SK-N-SH (cell line): ENCODE results near the gene PCLO. TPM values are rescaled to one million over a fixed set of nuclear protein-coding genes. Genes with fewer than 3 reads are reported as not detected.

Experiments
- CTCF ChIA-PET: fragments of 300-600, 350-600 bp; formaldehyde crosslinking; extraction: SDS; loops from one replicate; lab custom pipeline; 2021; lab: Yijun Ruan, JAX
- POLR2A ChIA-PET: fragments of 350-600 bp; sonication (Branson Sonifier 250); formaldehyde crosslinking; extraction: SDS; loops from one replicate; lab custom pipeline; 2020; ENCODE audit warnings: antibody characterized with exemption, inconsistent platforms; lab: Yijun Ruan, JAX
- DNase-seq: peaks from one replicate; pipeline ENCODE4 v3.0.0; 2012
- H2AFZ ChIP-seq: fragments of 200-600 bp; sonication (generic); 2 replicates; pipeline ENCODE4 v1.8.1; 2016; ENCODE audit warnings: antibody characterized with exemption, mild to moderate bottlenecking, low read depth
- H3F3A ChIP-seq: fragments of 200-600 bp; sonication (generic); replicated peaks from 2 replicates; pipeline ENCODE3; 2016; ENCODE audit warnings: antibody characterized with exemption, mild to moderate bottlenecking; ENCODE audit not compliant: insufficient read depth
- H3K27ac ChIP-seq, 2 experiments: fragments of 200-500 bp in 1 of 2; fragments of 200-600 bp in 1 of 2; sonication (Bioruptor generic) in 1 of 2; sonication (generic), shearing (Covaris generic) in 1 of 2; 2 replicates each; pipeline versions ENCODE4 v1.5.1 to v1.6.1; 2014 to 2016; ENCODE audit warnings: low read depth in 2 of 2, inconsistent platforms in 1 of 2, low read length in 1 of 2, mild to moderate bottlenecking in 1 of 2, mixed read lengths in 1 of 2
- H3K27me3 ChIP-seq: fragments of 200-600 bp; sonication (generic), shearing (Covaris generic); 2 replicates; pipeline ENCODE4 v1.6.1; 2016; ENCODE audit warnings: mixed run types; ENCODE audit not compliant: insufficient read depth
- H3K36me3 ChIP-seq, 2 experiments: fragments of 200-500 bp in 1 of 2; fragments of 200-600 bp in 1 of 2; sonication (Bioruptor generic) in 1 of 2; sonication (generic) in 1 of 2; replicated peaks in 1 of 2; 2 replicates each; pipeline versions ENCODE3 to v1.5.1; 2014 to 2016; ENCODE audit warnings: low read length in 1 of 2, mild to moderate bottlenecking in 1 of 2; ENCODE audit not compliant: insufficient read depth in 2 of 2, control insufficient read depth in 1 of 2
- H3K4me1 ChIP-seq, 2 experiments: fragments of 200-500 bp in 1 of 2; fragments of 200-600 bp in 1 of 2; sonication (Bioruptor generic) in 1 of 2; sonication (generic), shearing (Covaris generic) in 1 of 2; 2 replicates each; pipeline versions ENCODE4 v1.5.1 to v1.6.1; 2014 to 2016; ENCODE audit warnings: low read depth in 1 of 2, low read length in 1 of 2, mixed run types in 1 of 2; ENCODE audit not compliant: insufficient read depth in 2 of 2, control insufficient read depth in 1 of 2
- H3K4me2 ChIP-seq: fragments of 200-600 bp; sonication (generic), shearing (Covaris generic); 2 replicates; pipeline ENCODE4 v1.6.1; 2017; ENCODE audit warnings: mixed run types
- H3K4me3 ChIP-seq, 2 experiments: fragments of 200-500 bp in 1 of 2; fragments of 200-600 bp in 1 of 2; sonication (Bioruptor generic) in 1 of 2; sonication (generic), shearing (Covaris generic) in 1 of 2; 2 replicates each; pipeline versions ENCODE4 v1.5.1 to v1.8.1; 2014 to 2016; ENCODE audit warnings: low read depth in 2 of 2, inconsistent platforms in 1 of 2, low read length in 1 of 2, mild to moderate bottlenecking in 1 of 2, mixed read lengths in 1 of 2, moderate library complexity in 1 of 2
- H3K79me2 ChIP-seq: fragments of 200-600 bp; sonication (generic); 2 replicates; pipeline ENCODE4 v1.8.1; 2017; ENCODE audit warnings: mild to moderate bottlenecking; ENCODE audit not compliant: insufficient read depth
- H3K9ac ChIP-seq: fragments of 200-600 bp; sonication (generic); 2 replicates; pipeline ENCODE4 v1.6.1; 2017; ENCODE audit warnings: mixed run types
- H3K9me2 ChIP-seq: fragments of 200-600 bp; sonication (generic); 2 replicates; pipeline ENCODE4 v1.6.1; 2017; ENCODE audit warnings: mixed run types
- H3K9me3 ChIP-seq: fragments of 200-600 bp; sonication (generic); 2 replicates; pipeline ENCODE4 v1.6.1; 2017; ENCODE audit warnings: mixed run types, mild to moderate bottlenecking, moderate library complexity
- H4K20me1 ChIP-seq: fragments of 200-600 bp; sonication (generic); 2 replicates; pipeline ENCODE4 v1.6.1; 2017; ENCODE audit warnings: mild to moderate bottlenecking, mixed run types; ENCODE audit not compliant: insufficient read depth
- EP300 ChIP-seq, 2 experiments: IDR thresholded peaks; 2 replicates each; pipeline versions ENCODE4 v1.4.0 to v1.6.1; 2012; ENCODE audit warnings: borderline replicate concordance in 1 of 2, low read depth in 1 of 2, low read length in 1 of 2
- EZH2phosphoT487 ChIP-seq: fragments of 200-600 bp; sonication (generic); IDR thresholded peaks from 2 replicates; pipeline ENCODE4 v1.6.1; 2017; ENCODE audit warnings: low read depth, mixed run types, mild to moderate bottlenecking, antibody characterized with exemption, moderate library complexity, borderline replicate concordance
- FOSL2 ChIP-seq: IDR thresholded peaks from 2 replicates; pipeline ENCODE4 v1.4.0; 2012; ENCODE audit warnings: low read depth, mild to moderate bottlenecking, moderate library complexity, borderline replicate concordance
- GABPA ChIP-seq: IDR thresholded peaks from 2 replicates; pipeline ENCODE4 v1.4.0; 2012; ENCODE audit warnings: low read depth, mild to moderate bottlenecking
- JUND ChIP-seq: IDR thresholded peaks from 2 replicates; pipeline ENCODE4 v1.4.0; 2012
- NFIC ChIP-seq: IDR thresholded peaks from 2 replicates; pipeline ENCODE4 v1.4.0; 2012; ENCODE audit warnings: borderline replicate concordance
- REST ChIP-seq: IDR thresholded peaks from 2 replicates; pipeline ENCODE4 v1.6.1; 2012; ENCODE audit warnings: mild to moderate bottlenecking, low read depth, low read length, moderate library complexity
- SIN3A ChIP-seq: IDR thresholded peaks from 2 replicates; pipeline ENCODE4 v1.6.1; 2012; ENCODE audit warnings: low read depth, mild to moderate bottlenecking, low read length, moderate library complexity, borderline replicate concordance
- TAF1 ChIP-seq: IDR thresholded peaks from 2 replicates; pipeline ENCODE4 v1.6.1; 2012; ENCODE audit warnings: low read depth, mild to moderate bottlenecking, low read length, moderate library complexity, borderline replicate concordance
- TCF12 ChIP-seq: IDR thresholded peaks from 2 replicates; pipeline ENCODE4 v1.4.0; 2012
- TEAD4 ChIP-seq: IDR thresholded peaks from 2 replicates; pipeline ENCODE4 v1.4.0; 2012; ENCODE audit warnings: mild to moderate bottlenecking, borderline replicate concordance; ENCODE audit not compliant: insufficient read depth
- ZBTB33 ChIP-seq: IDR thresholded peaks from 2 replicates; pipeline ENCODE4 v1.4.0; 2012; ENCODE audit warnings: low read depth, borderline replicate concordance
- WGBS: methylation state at CpG from one replicate; pipeline ENCODE4 v1.1.6; 2017; ENCODE audit warnings: low lambda C conversion rate; 5-methylcytosine and 5-hydroxymethylcytosine counted together
- polyA plus RNA-seq, 3 experiments: library from polyadenylated mRNA; depleted of rRNA; stranded (reverse); fragments of >200 nt; gene quantifications; 2 replicates each; pipeline ENCODE4 v1.2.3, GENCODE V29; 2012
- TF ChIP-seq, protein P1 (sequence below): fragments of 200-600 bp; sonication (generic); IDR thresholded peaks from 2 replicates; pipeline ENCODE4 v1.6.1; 2017; ENCODE audit warnings: antibody characterized with exemption, mild to moderate bottlenecking, moderate library complexity

PCLO gene
- polyA plus RNA-seq, 1 of the 3 experiments (the other 2 are of a cell fraction): 0.51 TPM

DNA sequence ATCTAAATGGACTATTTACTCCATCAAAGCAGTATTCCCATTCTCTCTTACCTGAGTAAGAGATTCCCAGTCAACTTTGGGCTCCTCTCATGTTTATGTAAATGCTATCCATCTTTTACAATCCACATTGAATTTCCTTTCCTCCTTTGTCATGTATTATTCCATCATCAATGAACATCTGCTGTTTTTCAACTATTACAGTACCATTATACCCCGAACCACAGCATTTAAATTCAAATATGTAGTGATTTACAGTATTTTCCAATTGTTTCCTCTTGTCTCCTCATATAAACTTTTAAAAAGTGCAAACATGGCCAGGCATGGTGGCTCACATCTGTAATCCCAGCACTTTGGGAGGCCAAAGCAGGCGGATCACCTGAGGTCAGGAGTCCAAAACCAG, 20.3 kb downstream of the PCLO start:
- POLR2A ChIA-PET: no interaction called here
- Histone ChIP-seq H3K27me3 (no peaks in the 10 kb centered on the region; the same call in 1 of the 2 replicates), H3K79me2 (no peaks in the 10 kb centered on the region), H3K9me2 (no peaks in the 10 kb centered on the region), H3K4me3 (no peak overlapping the region), H4K20me1 (no peaks in the 10 kb centered on the region), H3K4me1 (peaks cover 0 to 12% of the 10 kb centered on the region in 2 experiments; a peak in 2 of 4 replicates), H3K4me2 (no peak overlapping the region), H3K9ac (no peak overlapping the region), H3K9me3 (no peaks in the 10 kb centered on the region), H3K36me3 (peaks cover 0 to 11% of the 10 kb centered on the region in 2 experiments), H3F3A (no peaks in the 10 kb centered on the region), H2AFZ (no peak overlapping the region), H3K27ac (no peak overlapping the region)
- no peak for DNase-seq
- 62% methylated on average over 2 of the region's 2 CpGs for WGBS
- TF ChIP-seq EZH2phosphoT487 (no peak), JUND (no peak), EP300 (IDR thresholded peaks at IDR 0.05; ENCODE audit: borderline replicate concordance in 1 of 2, low read depth in 1 of 2, low read length in 1 of 2) (no peak), FOSL2 (no peak), TCF12 (no peak), ZBTB33 (no peak), SIN3A (no peak), REST (no peak), TAF1 (no peak), GABPA (no peak), TEAD4 (no peak), NFIC (no peak)
- TF ChIP-seq, protein P1, sequence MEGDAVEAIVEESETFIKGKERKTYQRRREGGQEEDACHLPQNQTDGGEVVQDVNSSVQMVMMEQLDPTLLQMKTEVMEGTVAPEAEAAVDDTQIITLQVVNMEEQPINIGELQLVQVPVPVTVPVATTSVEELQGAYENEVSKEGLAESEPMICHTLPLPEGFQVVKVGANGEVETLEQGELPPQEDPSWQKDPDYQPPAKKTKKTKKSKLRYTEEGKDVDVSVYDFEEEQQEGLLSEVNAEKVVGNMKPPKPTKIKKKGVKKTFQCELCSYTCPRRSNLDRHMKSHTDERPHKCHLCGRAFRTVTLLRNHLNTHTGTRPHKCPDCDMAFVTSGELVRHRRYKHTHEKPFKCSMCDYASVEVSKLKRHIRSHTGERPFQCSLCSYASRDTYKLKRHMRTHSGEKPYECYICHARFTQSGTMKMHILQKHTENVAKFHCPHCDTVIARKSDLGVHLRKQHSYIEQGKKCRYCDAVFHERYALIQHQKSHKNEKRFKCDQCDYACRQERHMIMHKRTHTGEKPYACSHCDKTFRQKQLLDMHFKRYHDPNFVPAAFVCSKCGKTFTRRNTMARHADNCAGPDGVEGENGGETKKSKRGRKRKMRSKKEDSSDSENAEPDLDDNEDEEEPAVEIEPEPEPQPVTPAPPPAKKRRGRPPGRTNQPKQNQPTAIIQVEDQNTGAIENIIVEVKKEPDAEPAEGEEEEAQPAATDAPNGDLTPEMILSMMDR: no peak
- CTCF ChIA-PET: no interaction called here
